Panc1 (cell line): ENCODE data around the gene FBXL2.

Experiments
- CTCF ChIP-seq: fragments of 450-650 bp; IDR thresholded peaks from 2 replicates; pipeline ENCODE4 v1.5.1; 2017; ENCODE audit warnings: mild to moderate bottlenecking
- POLR2AphosphoS5 ChIP-seq: IDR thresholded peaks from 2 replicates; pipeline ENCODE4 v1.6.1; 2012; ENCODE audit warnings: mild to moderate bottlenecking, low read depth, low read length, moderate library complexity
- REST ChIP-seq, 2 experiments: IDR thresholded peaks; 2 replicates each; pipeline ENCODE4 v1.6.1; 2011 to 2012; ENCODE audit warnings: low read depth in 2 of 2, control low read depth in 1 of 2, low read length in 1 of 2, mild to moderate bottlenecking in 1 of 2, moderate library complexity in 1 of 2; ENCODE audit not compliant: insufficient read depth in 1 of 2

- TF ChIP-seq CTCF, result no peak
- TF ChIP-seq POLR2AphosphoS5, result no peak
- TF ChIP-seq REST (IDR thresholded peaks at IDR 0.05; ENCODE audit: insufficient read depth in 1 of 2, low read depth in 2 of 2, low read length in 1 of 2), result no peak
These were observed 38.6 kb downstream of the FBXL2 start for GRCh38 chr3:33315826-33316225.
